HG02571 (cell line): ENCODE data around the gene OTUD4.
"Not testable (repeated sequence)": the region's sequence is repeated elsewhere in the genome, so short reads cannot be mapped to it uniquely, and the experiment has no call there.

Experiments
- ATAC-seq: cut with Tn5 transposase; IDR thresholded peaks from one replicate; pipeline ENCODE4 v1.9.1; 2021; ENCODE audit warnings: mild to moderate bottlenecking, moderate library complexity; ENCODE audit not compliant: unreplicated experiment

Gene OTUD4, protein sequence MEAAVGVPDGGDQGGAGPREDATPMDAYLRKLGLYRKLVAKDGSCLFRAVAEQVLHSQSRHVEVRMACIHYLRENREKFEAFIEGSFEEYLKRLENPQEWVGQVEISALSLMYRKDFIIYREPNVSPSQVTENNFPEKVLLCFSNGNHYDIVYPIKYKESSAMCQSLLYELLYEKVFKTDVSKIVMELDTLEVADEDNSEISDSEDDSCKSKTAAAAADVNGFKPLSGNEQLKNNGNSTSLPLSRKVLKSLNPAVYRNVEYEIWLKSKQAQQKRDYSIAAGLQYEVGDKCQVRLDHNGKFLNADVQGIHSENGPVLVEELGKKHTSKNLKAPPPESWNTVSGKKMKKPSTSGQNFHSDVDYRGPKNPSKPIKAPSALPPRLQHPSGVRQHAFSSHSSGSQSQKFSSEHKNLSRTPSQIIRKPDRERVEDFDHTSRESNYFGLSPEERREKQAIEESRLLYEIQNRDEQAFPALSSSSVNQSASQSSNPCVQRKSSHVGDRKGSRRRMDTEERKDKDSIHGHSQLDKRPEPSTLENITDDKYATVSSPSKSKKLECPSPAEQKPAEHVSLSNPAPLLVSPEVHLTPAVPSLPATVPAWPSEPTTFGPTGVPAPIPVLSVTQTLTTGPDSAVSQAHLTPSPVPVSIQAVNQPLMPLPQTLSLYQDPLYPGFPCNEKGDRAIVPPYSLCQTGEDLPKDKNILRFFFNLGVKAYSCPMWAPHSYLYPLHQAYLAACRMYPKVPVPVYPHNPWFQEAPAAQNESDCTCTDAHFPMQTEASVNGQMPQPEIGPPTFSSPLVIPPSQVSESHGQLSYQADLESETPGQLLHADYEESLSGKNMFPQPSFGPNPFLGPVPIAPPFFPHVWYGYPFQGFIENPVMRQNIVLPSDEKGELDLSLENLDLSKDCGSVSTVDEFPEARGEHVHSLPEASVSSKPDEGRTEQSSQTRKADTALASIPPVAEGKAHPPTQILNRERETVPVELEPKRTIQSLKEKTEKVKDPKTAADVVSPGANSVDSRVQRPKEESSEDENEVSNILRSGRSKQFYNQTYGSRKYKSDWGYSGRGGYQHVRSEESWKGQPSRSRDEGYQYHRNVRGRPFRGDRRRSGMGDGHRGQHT

DNA sequence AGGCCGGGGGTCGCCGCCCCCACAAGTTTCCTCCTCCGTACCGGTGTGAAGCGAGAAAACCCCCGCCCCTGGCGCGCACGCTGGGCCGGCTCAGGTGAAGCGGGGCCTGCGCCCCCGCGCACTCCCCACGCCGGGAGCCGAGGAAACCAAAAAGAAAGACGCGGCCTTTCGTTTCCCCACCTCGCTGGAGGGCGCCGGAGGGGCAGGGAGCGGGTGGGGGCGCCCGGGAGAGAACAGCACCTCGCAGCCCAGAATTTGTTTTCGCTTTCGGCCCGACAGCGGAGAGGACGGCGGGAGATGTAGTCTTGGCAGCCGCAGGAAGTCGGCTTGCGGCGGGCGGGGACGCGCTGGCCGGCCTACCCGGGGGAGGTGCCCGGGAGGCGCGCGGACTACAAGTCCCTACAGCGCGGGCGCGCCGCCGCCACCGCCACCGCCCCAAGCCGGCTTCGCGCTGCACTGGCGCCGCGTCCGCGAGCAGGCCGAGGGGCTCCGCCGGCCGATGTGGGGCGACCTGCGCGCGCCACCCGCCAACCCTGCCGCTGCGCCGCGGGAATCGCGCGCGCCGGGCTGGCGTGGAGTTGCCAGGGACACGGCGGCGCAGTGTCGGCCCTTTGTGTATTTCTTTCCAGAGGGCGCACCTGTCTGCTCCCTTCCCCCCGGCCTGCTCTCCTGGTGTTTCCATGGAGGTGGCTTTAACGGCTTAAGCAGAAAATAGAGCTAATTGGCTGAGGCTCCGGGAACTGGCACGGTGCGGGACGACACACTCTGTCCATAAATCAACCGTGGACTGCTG is at the start of gene OTUD4:
Gene OTUD4, minus strand, starts transcription at position 292 of the 793 bp plus-strand sequence. CDS start 616 bp downstream, outside the sequence.
- ATAC-seq: peak; percentile 68

GRCh38 chr4:145223228-145223627 is 42.8 kb upstream of the OTUD4 start:
- ATAC-seq: not testable (repeated sequence)

DNA sequence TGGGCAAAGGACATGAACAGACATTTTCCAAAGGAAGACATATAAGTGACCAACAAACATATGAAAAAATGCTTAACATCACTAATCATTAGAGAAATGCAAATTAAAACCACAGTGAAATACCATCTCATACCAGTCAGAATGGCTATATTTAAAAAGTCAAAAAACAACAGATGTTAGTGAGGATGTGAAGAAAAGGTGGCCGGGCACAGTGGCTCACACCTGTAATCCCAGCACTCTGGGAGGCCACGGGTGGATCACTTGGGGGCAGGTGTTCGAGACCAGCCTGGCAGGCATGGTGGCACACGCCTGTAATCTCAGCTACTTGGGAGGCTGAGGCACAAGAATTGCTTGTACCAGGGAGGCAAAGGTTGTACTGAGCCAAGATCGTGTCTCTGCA is 41.1 kb upstream of the OTUD4 start:
- ATAC-seq: peak; percentile 45

DNA sequence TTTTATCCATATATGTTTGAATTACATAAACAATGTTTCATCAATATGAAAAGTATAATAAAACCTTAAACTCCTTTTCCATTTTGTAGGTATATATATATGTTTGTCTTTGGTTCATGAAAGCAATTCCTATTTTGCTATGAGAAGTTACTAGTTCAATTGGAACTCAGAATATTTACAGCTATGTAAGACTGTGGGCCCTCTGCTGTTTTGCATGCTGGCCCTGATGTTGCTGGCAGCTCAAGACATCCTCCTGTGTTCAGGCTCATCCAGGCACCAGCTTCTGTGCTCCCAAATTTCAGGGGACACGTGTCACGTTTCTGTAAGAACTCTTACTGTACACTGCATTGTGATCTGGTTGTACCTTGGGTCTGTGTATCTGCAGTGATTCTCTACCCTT is 38.7 kb upstream of the OTUD4 start:
- ATAC-seq: no peak

DNA sequence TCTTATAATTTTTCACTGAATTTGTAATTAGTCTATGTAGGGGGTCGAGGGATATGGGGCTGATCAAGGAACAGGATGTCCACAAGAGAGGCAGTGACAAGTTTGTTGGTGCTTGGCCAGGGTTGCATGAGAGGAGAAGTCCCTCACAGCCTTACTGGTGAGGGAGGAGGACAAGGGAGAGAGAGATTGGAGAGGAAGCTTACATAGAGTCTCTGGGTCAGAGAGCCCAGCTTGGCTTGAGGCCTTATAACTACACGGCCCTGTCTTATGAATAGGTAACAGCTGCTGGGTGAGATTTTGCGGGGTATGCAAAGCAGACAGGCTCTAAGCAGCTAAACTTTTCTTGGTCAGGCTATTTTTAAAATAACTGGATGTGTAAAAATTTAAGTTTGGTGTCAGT is 37.9 kb upstream of the OTUD4 start:
- peak; percentile 88 for ATAC-seq

GRCh38 chr4:145217349-145217748 is 37.0 kb upstream of the OTUD4 start:
- no peak for ATAC-seq

GRCh38 chr4:145216535-145216934 is 36.1 kb upstream of the OTUD4 start:
- no peak for ATAC-seq

DNA sequence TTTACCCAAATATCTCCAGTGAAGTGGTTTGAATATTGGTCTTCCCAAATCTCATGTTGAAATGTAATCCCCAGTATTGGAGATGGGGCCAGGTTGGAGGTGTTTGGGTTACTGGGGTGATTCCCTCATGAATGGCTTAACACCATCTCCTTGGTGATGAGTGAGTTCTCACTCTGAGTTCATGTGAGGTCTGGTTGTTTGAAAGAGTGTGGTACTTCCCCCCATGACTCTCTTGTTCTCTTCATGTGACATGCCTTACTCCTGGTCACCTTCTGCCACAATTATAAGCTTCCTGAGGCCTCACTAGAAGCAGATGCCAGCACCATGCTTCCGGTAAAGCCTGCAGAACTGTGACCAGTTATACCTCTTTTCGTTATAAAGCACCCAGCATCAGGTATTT is 32.9 kb upstream of the OTUD4 start:
- ATAC-seq: no peak

DNA sequence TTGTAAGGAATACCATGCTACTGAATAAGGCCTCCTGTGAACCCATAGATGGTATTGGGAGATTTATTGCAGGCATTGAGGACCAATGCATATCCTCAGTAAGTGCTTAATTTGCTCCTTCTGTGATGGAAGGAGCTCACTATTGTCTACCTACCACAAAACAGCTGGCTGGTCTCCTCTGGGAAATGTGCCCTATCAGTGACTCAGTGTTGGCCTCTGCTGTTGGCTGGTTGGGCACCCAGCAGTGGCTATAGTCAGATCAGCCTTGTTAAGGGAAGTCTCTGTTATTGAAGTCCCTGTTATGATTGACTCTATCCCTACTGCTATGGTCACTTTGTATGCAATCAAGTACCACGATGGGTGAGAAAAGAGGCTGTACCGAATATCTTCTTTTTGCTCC is 27.5 kb upstream of the OTUD4 start:
- ATAC-seq: no peak

- no peak for ATAC-seq
Measured at GRCh38 chr4:145203410-145203809, 23.0 kb upstream of the OTUD4 start.

DNA sequence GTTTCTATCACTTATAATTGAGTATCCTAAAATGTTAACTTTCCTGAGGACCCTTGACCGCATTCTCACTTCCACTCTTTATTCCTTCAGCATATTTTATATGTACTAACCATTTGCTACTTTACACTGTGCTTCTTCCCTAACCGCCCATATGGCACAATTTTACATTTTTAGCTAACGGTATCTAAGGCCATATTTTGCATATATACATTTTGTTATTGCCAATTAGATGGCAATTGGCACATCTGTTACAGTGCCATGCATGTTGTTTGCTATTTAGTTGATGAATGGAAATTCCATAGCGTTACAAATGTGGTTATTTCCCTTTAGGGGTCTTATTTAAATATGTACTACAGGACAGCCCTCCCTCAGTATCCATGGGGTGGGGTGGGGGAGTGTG is 20.0 kb upstream of the OTUD4 start:
- ATAC-seq: no peak

- ATAC-seq: no peak
Measured at GRCh38 chr4:145199051-145199716, 18.8 kb upstream of the OTUD4 start.

DNA sequence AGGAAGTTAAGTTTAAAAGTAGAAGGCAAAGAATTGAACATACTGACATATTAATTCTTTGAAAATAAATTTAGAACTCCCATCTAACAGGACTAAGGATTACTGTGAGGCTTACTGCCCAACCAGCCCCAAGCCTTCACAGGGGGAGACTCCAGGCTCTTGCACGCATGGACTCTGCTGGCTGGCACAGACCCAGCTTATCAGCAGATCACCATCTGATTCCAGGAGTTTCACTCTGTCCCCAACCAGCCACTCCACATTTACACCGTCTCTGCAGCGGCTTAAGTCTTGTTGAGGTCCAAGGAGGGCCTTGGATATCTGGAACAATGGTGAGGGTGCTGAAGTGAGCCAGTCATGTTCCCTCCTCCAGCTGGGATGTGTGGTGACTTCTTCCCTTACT is 16.4 kb upstream of the OTUD4 start:
- no peak for ATAC-seq

- ATAC-seq: peak; percentile 82
Measured at GRCh38 chr4:145195167-145195952, 15.0 kb upstream of the OTUD4 start.

- no peak for ATAC-seq
Measured at GRCh38 chr4:145189981-145190380, 9.6 kb upstream of the OTUD4 start.

- peak; percentile 77 for ATAC-seq
Measured at GRCh38 chr4:145186729-145187128, 6.3 kb upstream of the OTUD4 start.

DNA sequence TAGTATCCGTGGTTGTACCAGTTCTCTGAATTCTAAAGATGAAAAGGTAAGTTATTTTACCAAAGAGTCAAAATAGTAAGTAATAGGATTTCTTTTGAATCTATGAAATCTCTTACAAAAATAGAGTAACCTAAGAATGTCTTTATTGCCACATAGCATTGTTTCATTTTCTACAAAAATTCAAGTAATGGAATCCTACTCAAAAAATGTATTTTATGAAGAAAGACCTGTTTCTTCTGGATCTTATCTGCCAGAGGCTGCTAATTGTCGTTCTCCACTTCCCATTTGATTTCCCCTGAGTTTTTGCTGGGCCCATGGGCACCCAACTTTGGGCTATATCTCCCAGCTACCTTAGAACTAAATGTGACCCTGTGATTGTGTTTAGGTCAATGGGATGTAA is 3.2 kb upstream of the OTUD4 start:
- ATAC-seq: no peak

DNA sequence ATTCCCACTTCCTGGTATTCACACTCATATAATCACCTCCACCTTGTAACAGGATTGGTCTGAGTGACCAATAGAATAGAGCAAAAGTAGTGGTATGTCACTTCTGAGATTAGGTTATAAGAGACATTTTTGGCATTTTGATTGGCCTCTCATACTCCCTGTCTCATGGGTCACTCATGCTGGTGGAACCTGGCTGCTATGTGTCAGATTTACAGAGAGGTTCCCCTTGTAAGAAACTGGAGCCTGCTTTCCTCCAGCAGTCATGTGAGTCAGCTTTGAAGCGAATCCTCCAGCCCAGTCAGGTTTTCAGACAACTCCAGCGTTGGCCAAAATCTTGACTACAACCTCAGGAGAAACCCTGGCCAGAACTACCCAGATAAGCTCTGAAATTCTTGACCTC is 2.6 kb upstream of the OTUD4 start:
- no peak for ATAC-seq

GRCh38 chr4:145182222-145182621 is 1.8 kb upstream of the OTUD4 start:
- ATAC-seq: no peak
